GM23338 (cell line): ENCODE measurements around the gene PRTN3. TPM values are rescaled to one million over a fixed set of nuclear protein-coding genes. Genes with fewer than 3 reads are reported as not detected.

Experiments
- ATAC-seq: fragments of 200-7000 bp; cut with Tn5 transposase; 3 replicates; pipeline ENCODE4 v1.9.1; 2020
- DNase-seq: peaks from one replicate; pipeline ENCODE4 v3.0.0-alpha.2; 2015; ENCODE audit warnings: low spot score
- H2AFZ ChIP-seq: fragments of 200-600 bp; sonication (generic); 2 replicates; pipeline ENCODE4 v1.8.0; 2016; ENCODE audit warnings: antibody characterized with exemption, mild to moderate bottlenecking, moderate library complexity
- H3F3A ChIP-seq: fragments of 200-600 bp; sonication (generic); replicated peaks from 2 replicates; pipeline ENCODE4 v1.8.0; 2017; ENCODE audit warnings: antibody characterized with exemption, mixed run types, low read depth
- H3K27ac ChIP-seq: fragments of 200-600 bp; sonication (generic); 2 replicates; pipeline ENCODE4 v1.6.1; 2016; ENCODE audit warnings: low read depth
- H3K27me3 ChIP-seq: fragments of 200-600 bp; sonication (generic); 2 replicates; pipeline ENCODE4 v1.8.0; 2016; ENCODE audit warnings: mild to moderate bottlenecking, mixed run types, moderate library complexity; ENCODE audit not compliant: insufficient read depth
- H3K36me3 ChIP-seq: fragments of 200-600 bp; sonication (generic); 2 replicates; pipeline ENCODE4 v1.8.0; 2016; ENCODE audit warnings: mild to moderate bottlenecking; ENCODE audit not compliant: insufficient read depth
- H3K4me1 ChIP-seq: fragments of 200-600 bp; sonication (generic); 2 replicates; pipeline ENCODE4 v1.8.0; 2016; ENCODE audit warnings: mild to moderate bottlenecking, moderate library complexity; ENCODE audit not compliant: insufficient read depth
- H3K4me2 ChIP-seq: fragments of 200-600 bp; sonication (generic); 2 replicates; pipeline ENCODE4 v1.7.1; 2017; ENCODE audit warnings: mixed run types
- H3K4me3 ChIP-seq: fragments of 200-600 bp; sonication (generic); 2 replicates; pipeline ENCODE4 v1.6.1; 2016; ENCODE audit warnings: mixed run types
- H3K79me2 ChIP-seq: fragments of 200-600 bp; sonication (generic); replicated peaks from 2 replicates; pipeline ENCODE4 v1.8.0; 2017; ENCODE audit warnings: mild to moderate bottlenecking; ENCODE audit not compliant: insufficient read depth
- H3K9me2 ChIP-seq: fragments of 200-600 bp; sonication (generic); 2 replicates; pipeline ENCODE4 v1.8.0; 2017; ENCODE audit not compliant: insufficient read depth
- H4K20me1 ChIP-seq: fragments of 200-600 bp; sonication (generic); replicated peaks from 2 replicates; pipeline ENCODE4 v1.8.0; 2017; ENCODE audit warnings: mild to moderate bottlenecking; ENCODE audit not compliant: insufficient read depth
- H3K27ac Mint-ChIP-seq: 2 replicates; pipeline ENCODE4 v1.8.0; 2020; ENCODE audit warnings: inconsistent platforms, mild to moderate bottlenecking, moderate library complexity, mixed read lengths
- H3K27me3 Mint-ChIP-seq: 3 replicates; pipeline ENCODE4 v1.8.0; 2022; ENCODE audit warnings: low read depth, mild to moderate bottlenecking, moderate library complexity, mixed read lengths, inconsistent platforms; ENCODE audit not compliant: insufficient read depth, poor library complexity
- H3K36me3 Mint-ChIP-seq: 3 replicates; pipeline ENCODE4 v1.8.0; 2021; ENCODE audit warnings: low read depth, mild to moderate bottlenecking, inconsistent platforms, moderate library complexity, mixed read lengths
- H3K4me1 Mint-ChIP-seq: 3 replicates; pipeline ENCODE4 v1.8.0; 2020; ENCODE audit warnings: mild to moderate bottlenecking, inconsistent platforms, mixed read lengths
- H3K4me3 Mint-ChIP-seq: 3 replicates; pipeline ENCODE4 v1.8.0; 2021; ENCODE audit warnings: moderate library complexity, mild to moderate bottlenecking, inconsistent platforms, mixed read lengths
- H3K9me3 Mint-ChIP-seq: 3 replicates; pipeline ENCODE4 v1.8.0; 2020; ENCODE audit warnings: moderate library complexity, mild to moderate bottlenecking, inconsistent platforms, mixed read lengths
- CREB1 ChIP-seq: fragments of 250-450 bp; sonication (Bioruptor Pico); IDR thresholded peaks from 2 replicates; pipeline ENCODE4 v1.5.0; 2020; ENCODE audit warnings: low read depth, mild to moderate bottlenecking, moderate library complexity
- JUNB ChIP-seq: IDR thresholded peaks from one replicate; pipeline ENCODE4 v1.6.1; 2016; ENCODE audit warnings: antibody characterized with exemption; ENCODE audit not compliant: unreplicated experiment
- STAT1 ChIP-seq: IDR thresholded peaks from one replicate; pipeline ENCODE4 v1.6.1; 2016; ENCODE audit warnings: antibody characterized with exemption; ENCODE audit not compliant: unreplicated experiment
- microRNA counts: library from miRNA; unstranded; fragments of <30 nt; microRNA quantifications from one replicate; lab custom pipeline; 2017
- microRNA-seq: library from miRNA; unstranded; fragments of <30 nt; microRNA quantifications from one replicate; pipeline ENCODE4, GENCODE V29; 2017
- polyA plus RNA-seq: library from polyadenylated mRNA; unstranded; fragments of >200 nt; fragmentation: Nextera tagmentation; extraction: Ambion mirVana; gene quantifications from 2 replicates; pipeline ENCODE4 v1.2.1, GENCODE V29; 2016
- small RNA-seq: library from RNA; depleted of rRNA; stranded (forward); fragments of <200 nt; gene quantifications from one replicate; pipeline ENCODE3, GENCODE V24; 2014; ENCODE audit warnings: low replicate concordance
- total RNA-seq: library from RNA; depleted of rRNA; stranded (reverse); fragments of >200 nt; shearing (Covaris generic); gene quantifications from 2 replicates; pipeline ENCODE4 v1.2.3, GENCODE V29; 2014; rRNA removed
- TF ChIP-seq, protein P1 (sequence below): IDR thresholded peaks from 2 replicates; pipeline ENCODE4 v1.6.1; 2016; ENCODE audit warnings: antibody characterized with exemption
- TF ChIP-seq, protein P2 (sequence below), 2 experiments: fragments of 200-600 bp in 1 of 2; sonication (generic) in 1 of 2; conservative IDR thresholded peaks; 2 replicates each; pipeline versions ENCODE4 v1.5.1 to v1.6.1; 2016 to 2017; ENCODE audit warnings: antibody characterized with exemption in 2 of 2, low read depth in 2 of 2, mild to moderate bottlenecking in 2 of 2, moderate library complexity in 1 of 2

PRTN3 gene
- total and polyA plus RNA-seq, 2 experiments from 2014 or later: 0.21 to 0.68 TPM

DNA sequence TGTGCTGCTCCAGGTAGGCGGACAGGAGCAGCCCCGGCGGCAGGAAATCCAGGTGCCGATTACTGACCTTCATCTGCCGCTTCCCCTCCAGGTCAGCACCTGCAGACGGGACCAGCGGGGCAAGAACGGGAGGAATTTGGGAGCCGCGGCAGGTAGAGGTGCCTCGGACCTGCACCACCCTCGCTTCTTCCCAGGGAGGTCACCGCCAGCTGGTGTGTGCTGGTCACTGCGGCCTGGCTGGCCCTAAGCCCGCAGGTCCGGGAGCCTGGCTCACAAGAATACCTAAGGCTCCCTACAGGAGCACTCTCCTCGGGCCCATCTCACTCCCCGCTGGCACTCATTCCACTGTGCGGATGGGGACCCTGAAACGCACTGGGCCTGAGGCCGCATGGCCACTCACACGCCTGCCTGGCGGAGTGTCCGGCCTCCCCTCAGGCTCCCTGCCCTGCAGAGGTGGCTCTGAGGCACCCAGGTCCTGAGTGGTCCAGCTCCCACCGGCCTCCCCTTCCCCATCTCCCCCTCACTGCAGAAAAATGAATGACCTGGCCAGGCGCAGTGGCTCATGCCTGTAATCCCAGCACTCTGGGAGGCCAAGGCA, 56.7 kb downstream of the PRTN3 start:
- no peak overlapping the region for H2AFZ ChIP-seq
- peaks cover 3% of the 10 kb centered on the region for H3F3A ChIP-seq
- H3K4me1 Mint-ChIP-seq: peaks cover 5% of the 10 kb centered on the region
- peak; percentile 22 for ATAC-seq
- peak; percentile 79 for DNase-seq
- peaks cover 2% of the 10 kb centered on the region; the same call in 1 of the 2 replicates for H4K20me1 ChIP-seq
- no peak overlapping the region for H3K27ac Mint-ChIP-seq
- no peaks in the 10 kb centered on the region for H3K36me3 ChIP-seq
- no peak overlapping the region for H3K4me2 ChIP-seq
- no peaks in the 10 kb centered on the region for H3K9me2 ChIP-seq
- peaks cover 3% of the 10 kb centered on the region; the same call in 1 of the 3 replicates for H3K9me3 Mint-ChIP-seq
- H3K4me3 Mint-ChIP-seq: no peak overlapping the region
- no peak for TF ChIP-seq CREB1 (CRISPR knock-in tag)
- TF ChIP-seq, protein P1, sequence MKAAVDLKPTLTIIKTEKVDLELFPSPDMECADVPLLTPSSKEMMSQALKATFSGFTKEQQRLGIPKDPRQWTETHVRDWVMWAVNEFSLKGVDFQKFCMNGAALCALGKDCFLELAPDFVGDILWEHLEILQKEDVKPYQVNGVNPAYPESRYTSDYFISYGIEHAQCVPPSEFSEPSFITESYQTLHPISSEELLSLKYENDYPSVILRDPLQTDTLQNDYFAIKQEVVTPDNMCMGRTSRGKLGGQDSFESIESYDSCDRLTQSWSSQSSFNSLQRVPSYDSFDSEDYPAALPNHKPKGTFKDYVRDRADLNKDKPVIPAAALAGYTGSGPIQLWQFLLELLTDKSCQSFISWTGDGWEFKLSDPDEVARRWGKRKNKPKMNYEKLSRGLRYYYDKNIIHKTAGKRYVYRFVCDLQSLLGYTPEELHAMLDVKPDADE: no peak
- no peak for TF ChIP-seq JUNB
- TF ChIP-seq STAT1: no peak
- TF ChIP-seq, protein P2, sequence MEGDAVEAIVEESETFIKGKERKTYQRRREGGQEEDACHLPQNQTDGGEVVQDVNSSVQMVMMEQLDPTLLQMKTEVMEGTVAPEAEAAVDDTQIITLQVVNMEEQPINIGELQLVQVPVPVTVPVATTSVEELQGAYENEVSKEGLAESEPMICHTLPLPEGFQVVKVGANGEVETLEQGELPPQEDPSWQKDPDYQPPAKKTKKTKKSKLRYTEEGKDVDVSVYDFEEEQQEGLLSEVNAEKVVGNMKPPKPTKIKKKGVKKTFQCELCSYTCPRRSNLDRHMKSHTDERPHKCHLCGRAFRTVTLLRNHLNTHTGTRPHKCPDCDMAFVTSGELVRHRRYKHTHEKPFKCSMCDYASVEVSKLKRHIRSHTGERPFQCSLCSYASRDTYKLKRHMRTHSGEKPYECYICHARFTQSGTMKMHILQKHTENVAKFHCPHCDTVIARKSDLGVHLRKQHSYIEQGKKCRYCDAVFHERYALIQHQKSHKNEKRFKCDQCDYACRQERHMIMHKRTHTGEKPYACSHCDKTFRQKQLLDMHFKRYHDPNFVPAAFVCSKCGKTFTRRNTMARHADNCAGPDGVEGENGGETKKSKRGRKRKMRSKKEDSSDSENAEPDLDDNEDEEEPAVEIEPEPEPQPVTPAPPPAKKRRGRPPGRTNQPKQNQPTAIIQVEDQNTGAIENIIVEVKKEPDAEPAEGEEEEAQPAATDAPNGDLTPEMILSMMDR (conservative IDR thresholded peaks at IDR 0.05; ENCODE audit: low read depth in 2 of 2): 0 out of 4 replicates have a peak, but pooled peaks of 1 of the 2 experiments have one; percentile 21
- H3K27me3 ChIP-seq: no peaks in the 10 kb centered on the region
- H3K4me3 ChIP-seq: no peak overlapping the region
- no peak overlapping the region for H3K27ac ChIP-seq
- H3K27me3 Mint-ChIP-seq: peaks cover 19% of the 10 kb centered on the region
- no peaks in the 10 kb centered on the region; the same call in 1 of the 2 replicates for H3K79me2 ChIP-seq
- H3K36me3 Mint-ChIP-seq: peaks cover 15% of the 10 kb centered on the region
- peaks cover 3% of the 10 kb centered on the region; the same call in 1 of the 2 replicates for H3K4me1 ChIP-seq

MicroRNAs encoded within 50 kb of the gene (microRNA counts, 767-probe panel; counts per million panel counts)
- microRNA hsa-miR-3187-3p (lab: Ali Mortazavi, UCI): not detected

Small RNA genes within 50 kb of the gene (microRNA-seq; reads per million reads assigned to microRNA genes)
- 8.6 reads per million, percentile 31 among the genes with 10 or more reads in this experiment for gene MIR3187
- gene MIR4745: 7.1 reads per million, percentile 26 among the genes with 10 or more reads in this experiment

Small RNA genes within 50 kb of the gene (small RNA-seq; reads per million reads assigned to genes)
- gene MIR3187 (not detected), gene RNU6-9 (8.5 reads per million, percentile 96 among the genes with 10 or more reads in this experiment)

Other genes with a start within 250 kb of the PRTN3 start
- 120 and 148 TPM in 2 replicates for gene POLRMT, start 207.5 kb upstream of the PRTN3 start, total RNA-seq
- 98.0 and 125 TPM in 2 replicates for gene POLRMT, start 207.5 kb upstream of the PRTN3 start, polyA plus RNA-seq
- gene FGF22, start 201.1 kb upstream of the PRTN3 start, total RNA-seq: 0.31 and 2.8 TPM in 2 replicates
- gene FGF22, start 201.1 kb upstream of the PRTN3 start, polyA plus RNA-seq: 1.0 and 1.1 TPM in 2 replicates
- gene RNF126, start 177.8 kb upstream of the PRTN3 start, total RNA-seq: 80.5 and 112 TPM in 2 replicates
- gene RNF126, start 177.8 kb upstream of the PRTN3 start, polyA plus RNA-seq: 91.7 and 95.7 TPM in 2 replicates
- 10.1 and 12.5 TPM in 2 replicates for gene FSTL3, start 164.6 kb upstream of the PRTN3 start, total RNA-seq
- 2.9 and 3.1 TPM in 2 replicates for gene FSTL3, start 164.6 kb upstream of the PRTN3 start, polyA plus RNA-seq
- gene PRSS57, start 145.5 kb upstream of the PRTN3 start, total RNA-seq: not detected in 2 replicates
- gene PRSS57, start 145.5 kb upstream of the PRTN3 start, polyA plus RNA-seq: 0.21 and 0.34 TPM in 2 replicates
- gene PALM, start 132.1 kb upstream of the PRTN3 start, total RNA-seq: 21.7 and 26.1 TPM in 2 replicates
- gene PALM, start 132.1 kb upstream of the PRTN3 start, polyA plus RNA-seq: 3.8 and 4.8 TPM in 2 replicates
- 0.23 and 0.28 TPM in 2 replicates for gene MISP, start 89.9 kb upstream of the PRTN3 start, total RNA-seq
- gene MISP, start 89.9 kb upstream of the PRTN3 start, polyA plus RNA-seq: 0.27 and 0.40 TPM in 2 replicates
- gene PTBP1, start 43.5 kb upstream of the PRTN3 start, total RNA-seq: 539 and 552 TPM in 2 replicates
- gene PTBP1, start 43.5 kb upstream of the PRTN3 start, polyA plus RNA-seq: 632 and 705 TPM in 2 replicates
- 74.7 and 81.1 TPM in 2 replicates for gene PLPPR3, start 19.0 kb upstream of the PRTN3 start, total RNA-seq
- 13.6 and 14.8 TPM in 2 replicates for gene PLPPR3, start 19.0 kb upstream of the PRTN3 start, polyA plus RNA-seq
- gene AZU1, start 13.2 kb upstream of the PRTN3 start, total RNA-seq: 0.50 and 1.4 TPM in 2 replicates
- 0.30 and 0.78 TPM in 2 replicates for gene AZU1, start 13.2 kb upstream of the PRTN3 start, polyA plus RNA-seq
- not detected in 2 replicates for gene ELANE, start 11.3 kb downstream of the PRTN3 start, total RNA-seq
- not detected in 2 replicates for gene ELANE, start 11.3 kb downstream of the PRTN3 start, polyA plus RNA-seq
- 0.90 and 3.5 TPM in 2 replicates for gene CFD, start 18.7 kb downstream of the PRTN3 start, total RNA-seq
- 3.4 and 4.7 TPM in 2 replicates for gene CFD, start 18.7 kb downstream of the PRTN3 start, polyA plus RNA-seq
- 62.3 and 73.6 TPM in 2 replicates for gene MED16, start 52.2 kb downstream of the PRTN3 start, total RNA-seq
- gene MED16, start 52.2 kb downstream of the PRTN3 start, polyA plus RNA-seq: 52.7 and 58.7 TPM in 2 replicates
- gene RNU6-9, start 52.5 kb downstream of the PRTN3 start, total RNA-seq: not detected in 2 replicates
- not detected in 2 replicates for gene RNU6-9, start 52.5 kb downstream of the PRTN3 start, polyA plus RNA-seq
- 87.1 and 87.8 TPM in 2 replicates for gene R3HDM4, start 72.2 kb downstream of the PRTN3 start, total RNA-seq
- gene R3HDM4, start 72.2 kb downstream of the PRTN3 start, polyA plus RNA-seq: 76.5 and 87.4 TPM in 2 replicates
- gene KISS1R, start 76.3 kb downstream of the PRTN3 start, total RNA-seq: 2.4 and 4.0 TPM in 2 replicates
- 0.78 and 1.0 TPM in 2 replicates for gene KISS1R, start 76.3 kb downstream of the PRTN3 start, polyA plus RNA-seq
- gene ARID3A, start 85.0 kb downstream of the PRTN3 start, total RNA-seq: 48.8 and 51.6 TPM in 2 replicates
- 33.6 and 36.6 TPM in 2 replicates for gene ARID3A, start 85.0 kb downstream of the PRTN3 start, polyA plus RNA-seq
- gene WDR18, start 143.3 kb downstream of the PRTN3 start, total RNA-seq: 112 and 157 TPM in 2 replicates
- gene WDR18, start 143.3 kb downstream of the PRTN3 start, polyA plus RNA-seq: 155 and 156 TPM in 2 replicates
- 0.23 and 2.8 TPM in 2 replicates for gene GRIN3B, start 159.4 kb downstream of the PRTN3 start, total RNA-seq
- 0.11 and 0.28 TPM in 2 replicates for gene GRIN3B, start 159.4 kb downstream of the PRTN3 start, polyA plus RNA-seq
- 144 and 196 TPM in 2 replicates for gene TMEM259, start 180.1 kb downstream of the PRTN3 start, total RNA-seq
- 82.8 and 84.5 TPM in 2 replicates for gene TMEM259, start 180.1 kb downstream of the PRTN3 start, polyA plus RNA-seq
- gene RNU6-2, start 180.5 kb downstream of the PRTN3 start, total RNA-seq: not detected in 2 replicates
- gene RNU6-2, start 180.5 kb downstream of the PRTN3 start, polyA plus RNA-seq: not detected in 2 replicates
- gene CNN2, start 185.6 kb downstream of the PRTN3 start, total RNA-seq: 392 and 426 TPM in 2 replicates
- gene CNN2, start 185.6 kb downstream of the PRTN3 start, polyA plus RNA-seq: 314 and 330 TPM in 2 replicates
- 18.1 and 22.2 TPM in 2 replicates for gene ABCA7, start 199.1 kb downstream of the PRTN3 start, total RNA-seq
- 27.4 and 30.3 TPM in 2 replicates for gene ABCA7, start 199.1 kb downstream of the PRTN3 start, polyA plus RNA-seq
- 56.0 and 71.8 TPM in 2 replicates for gene ARHGAP45, start 226.2 kb downstream of the PRTN3 start, total RNA-seq
- gene ARHGAP45, start 226.2 kb downstream of the PRTN3 start, polyA plus RNA-seq: 24.7 and 28.3 TPM in 2 replicates